Activated T-cell treated with anti-CD3 and anti-CD28 coated beads, Interleukin-2, amount 50 U/mL, for 1 hour (primary cell): ENCODE results near the gene FBLN1.
"Not testable (repeated sequence)": the region's sequence is repeated elsewhere in the genome, so short reads cannot be mapped to it uniquely, and the experiment has no call there.

Experiments used
- DNase-seq: peaks from one replicate; pipeline ENCODE4 v3.0.0-alpha.2; 2020

The FBLN1 gene

DNA sequence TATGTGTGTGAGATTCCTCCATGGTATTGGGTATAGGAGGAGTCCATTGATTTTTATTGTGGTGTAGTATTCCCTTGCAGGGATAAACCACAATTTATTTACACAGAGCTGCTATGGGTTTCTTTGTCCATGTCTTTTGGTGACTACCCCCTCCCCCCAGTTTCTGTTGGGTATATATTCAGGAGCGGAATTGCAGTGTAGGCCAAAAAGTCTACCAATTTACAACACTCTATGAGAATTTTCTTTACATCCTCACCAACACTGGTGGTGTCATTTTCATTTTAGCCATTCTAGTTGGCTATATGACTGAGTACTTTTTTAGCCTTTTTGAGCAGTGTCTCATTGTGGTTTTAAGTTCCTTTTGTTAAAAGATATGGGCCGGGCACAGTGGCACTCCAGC, 113.7 kb downstream of the FBLN1 start:
- DNase-seq, result no peak

DNA sequence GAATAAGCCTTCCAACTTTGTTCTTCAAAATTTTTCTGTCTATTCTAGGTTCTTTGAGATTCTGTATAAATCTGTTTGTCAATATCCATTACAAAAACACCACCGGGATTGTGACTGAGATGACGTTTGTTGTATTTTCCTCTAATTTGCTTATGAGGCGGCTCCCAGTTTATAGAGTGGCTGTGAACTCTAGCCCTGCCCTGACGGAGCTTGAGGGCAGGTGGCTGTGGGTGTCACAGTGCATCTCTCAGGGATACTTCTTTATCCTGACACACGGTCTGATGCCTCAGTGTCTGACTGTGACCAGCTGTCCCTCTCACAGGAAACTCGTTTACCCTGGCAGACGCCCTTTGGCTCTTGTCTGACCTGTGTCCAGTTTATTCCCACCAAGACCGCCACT, 115.3 kb downstream of the FBLN1 start:
- DNase-seq, result no peak

DNA sequence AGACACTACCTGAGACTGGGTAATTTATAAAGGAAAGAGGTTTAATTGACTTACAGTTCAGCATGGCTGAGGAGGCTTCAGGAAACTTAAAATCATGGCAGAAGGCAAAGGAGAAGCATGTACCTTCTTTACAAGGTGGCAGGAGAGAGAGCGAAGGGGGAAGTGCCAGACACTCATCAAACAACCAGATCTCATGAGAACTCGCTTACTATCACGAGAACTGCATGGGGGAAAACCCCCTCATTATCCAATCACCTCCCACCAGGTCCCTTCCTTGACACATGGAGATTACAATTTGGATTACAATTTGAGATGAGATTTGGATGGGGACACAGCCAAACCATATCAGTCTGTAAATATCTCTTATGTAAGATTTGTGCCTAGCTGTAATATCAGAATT, 118.0 kb downstream of the FBLN1 start:
- no peak for DNase-seq

DNA sequence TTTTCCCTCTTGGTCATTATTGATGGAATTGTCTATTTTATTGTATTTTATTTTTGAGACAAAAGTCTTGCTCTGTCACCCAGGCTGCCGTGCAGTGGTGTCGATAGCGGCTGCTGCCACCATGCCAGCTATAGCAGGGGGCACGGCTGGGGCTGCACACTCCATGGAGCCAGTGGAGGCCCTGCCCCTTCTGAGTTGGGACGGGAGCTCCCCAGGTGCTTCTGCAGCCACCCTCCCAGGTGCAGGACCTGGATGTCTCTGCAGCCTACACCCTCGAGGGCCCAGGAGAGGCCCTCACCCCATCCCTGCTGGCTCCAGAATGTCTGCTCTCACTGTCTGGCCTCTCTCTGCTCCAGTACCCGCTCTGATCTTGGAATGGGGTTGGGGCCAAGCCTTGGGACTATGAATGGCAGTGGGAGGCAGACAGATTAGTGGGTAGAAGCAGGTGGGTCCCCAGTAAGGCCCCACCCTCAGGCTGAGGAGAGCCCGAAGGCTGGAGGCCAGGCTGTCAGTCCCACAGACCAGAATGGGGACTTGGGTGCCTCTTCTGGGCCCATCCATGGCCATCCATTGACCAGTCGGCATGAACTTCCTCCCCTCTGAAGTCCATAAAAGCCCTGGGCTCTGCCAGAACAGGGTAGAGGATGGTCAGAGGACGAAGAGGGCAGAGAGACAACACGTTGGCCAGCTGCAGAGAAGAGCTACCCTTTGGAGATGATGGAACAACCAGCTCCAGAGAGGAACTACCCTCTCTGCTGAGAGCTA, 119.3 kb downstream of the FBLN1 start:
- DNase-seq, result no peak

DNA sequence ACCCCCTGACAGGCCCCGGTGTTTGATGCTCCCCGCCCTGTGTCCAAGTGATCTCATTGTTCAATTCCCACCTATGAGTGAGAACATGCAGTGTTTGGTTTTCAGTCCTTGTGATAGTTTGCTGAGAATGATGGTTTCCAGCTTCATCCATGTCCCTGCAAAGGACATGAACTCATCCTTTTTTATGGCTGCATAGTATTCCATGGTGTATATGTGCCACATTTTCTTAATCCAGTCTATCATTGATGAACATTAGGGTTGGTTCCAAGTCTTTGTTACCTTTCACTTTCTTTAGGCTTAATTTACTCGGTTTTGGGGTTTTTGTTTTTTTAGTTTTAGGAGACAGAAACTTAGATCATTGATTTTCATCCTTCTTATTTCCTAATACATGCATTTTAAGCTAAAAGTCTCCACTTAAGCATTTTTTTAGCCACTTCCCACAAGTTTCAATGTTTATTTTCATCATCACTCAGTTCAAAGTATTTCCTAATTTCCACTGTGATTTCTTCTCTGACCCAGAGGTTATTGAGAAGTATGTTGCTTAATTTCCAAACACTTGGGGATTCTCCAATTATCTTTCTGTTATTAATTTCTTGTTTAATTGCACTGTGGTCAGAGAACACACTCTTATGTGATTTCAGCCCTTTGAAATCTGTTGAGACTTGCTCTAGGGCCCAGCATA, 120.9 kb downstream of the FBLN1 start:
- DNase-seq, result not testable (repeated sequence)

DNA sequence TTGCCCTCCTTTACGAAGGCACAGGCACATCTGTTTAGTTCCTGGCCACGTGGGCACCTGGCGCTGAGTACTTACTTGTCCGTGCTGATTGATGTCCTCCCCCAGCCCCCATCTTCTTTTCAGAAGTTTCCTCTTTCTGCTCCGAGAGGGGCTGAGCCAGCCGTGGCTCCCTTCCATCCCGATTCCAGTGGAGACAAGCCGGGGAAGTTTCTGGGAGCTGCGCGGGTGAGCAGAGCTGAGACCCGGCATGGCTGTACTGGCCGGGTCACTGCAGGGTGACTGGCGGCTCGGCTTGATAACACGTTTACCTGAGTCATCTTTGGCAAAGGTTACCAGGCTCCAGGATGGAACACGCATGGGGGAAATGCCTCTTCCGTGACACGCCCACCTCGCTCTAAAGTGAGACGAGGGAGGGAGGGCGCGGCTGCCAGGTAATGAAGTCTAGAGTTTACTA, 123.5 kb downstream of the FBLN1 start:
- DNase-seq, result no peak

DNA sequence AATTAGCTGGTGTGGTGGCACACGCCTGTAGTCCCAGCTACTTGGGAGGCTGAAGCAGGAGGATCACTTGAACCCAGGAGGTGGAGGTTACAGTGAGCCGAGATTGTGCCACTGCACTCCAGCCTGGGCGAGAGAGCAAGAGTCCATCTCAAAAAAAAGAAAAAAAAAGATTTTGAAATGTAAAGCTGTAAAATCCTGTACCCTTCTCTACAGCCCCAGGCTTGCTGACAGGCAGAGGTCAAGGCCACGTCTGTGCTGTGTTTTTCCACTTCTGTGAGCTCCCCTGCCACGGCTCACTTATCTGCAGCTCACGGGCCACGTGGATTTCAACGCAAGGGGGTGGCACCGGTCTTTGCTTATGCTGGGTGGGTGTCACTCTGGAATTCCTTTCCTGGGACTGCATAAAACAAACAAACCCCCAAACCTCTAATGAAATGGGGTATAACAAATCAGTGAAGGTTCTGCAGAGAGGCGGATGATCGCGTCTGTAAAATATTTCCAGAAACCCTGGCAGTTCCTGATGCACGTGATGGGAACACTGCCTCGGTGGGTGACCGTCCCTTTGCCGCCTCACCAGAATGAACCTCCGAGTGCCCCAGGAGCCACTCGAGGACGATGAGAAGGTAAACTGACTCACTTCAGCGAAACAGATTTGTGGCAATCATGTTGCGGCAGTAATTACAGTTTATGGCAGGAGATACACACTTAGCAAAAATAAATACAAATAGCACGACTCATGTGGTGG, 125.0 kb downstream of the FBLN1 start:
- DNase-seq, result no peak

DNA sequence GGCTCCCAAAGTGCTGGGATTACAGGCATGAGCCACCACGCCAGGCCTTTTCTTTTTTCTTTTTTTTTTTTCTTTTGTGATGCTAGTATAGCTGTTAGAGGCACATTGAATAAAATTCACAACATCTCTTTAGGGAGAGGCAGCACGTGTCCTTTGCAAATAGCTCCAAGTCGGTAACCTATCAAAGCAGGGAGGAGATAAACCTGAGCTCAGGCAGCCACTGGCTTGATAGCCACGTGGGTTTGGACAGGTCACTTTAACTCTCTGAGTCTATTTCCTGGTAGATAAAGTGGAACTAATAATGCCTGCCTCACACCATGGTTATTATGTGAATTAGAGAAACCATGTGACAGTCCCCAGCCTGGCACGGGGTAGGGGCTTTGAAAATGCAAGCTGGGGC, 125.8 kb downstream of the FBLN1 start:
- DNase-seq, result no peak

DNA sequence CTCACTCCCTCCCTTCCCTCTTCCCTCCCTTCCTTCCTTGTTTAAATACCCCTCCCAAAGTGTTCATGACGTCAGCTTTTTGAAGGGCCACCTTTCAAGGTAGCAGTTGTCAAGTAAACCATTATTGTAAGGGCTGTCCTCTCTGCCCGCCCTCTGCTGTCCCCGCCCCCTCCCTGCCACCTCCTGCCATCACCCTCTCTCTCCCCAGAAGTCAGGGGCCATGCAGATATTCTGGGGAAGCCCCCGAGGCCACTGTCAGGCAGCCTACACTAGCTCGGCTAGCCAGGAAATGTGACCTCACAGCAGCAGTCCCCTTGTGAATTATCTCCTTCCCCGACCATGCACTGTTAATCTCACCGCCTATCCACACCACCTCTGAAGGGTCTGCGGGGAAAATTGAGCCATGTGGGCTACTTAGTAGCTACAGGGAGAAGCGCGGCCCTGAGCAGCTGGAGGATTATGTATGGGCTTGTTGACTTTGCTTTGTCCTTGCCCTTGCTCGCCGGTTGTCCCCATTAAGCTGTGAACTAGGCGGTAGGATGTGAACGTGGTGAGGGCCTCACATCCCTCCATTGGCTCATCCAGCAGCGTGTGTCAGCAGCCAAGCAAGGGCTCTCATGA, 126.9 kb downstream of the FBLN1 start:
- DNase-seq, result no peak

DNA sequence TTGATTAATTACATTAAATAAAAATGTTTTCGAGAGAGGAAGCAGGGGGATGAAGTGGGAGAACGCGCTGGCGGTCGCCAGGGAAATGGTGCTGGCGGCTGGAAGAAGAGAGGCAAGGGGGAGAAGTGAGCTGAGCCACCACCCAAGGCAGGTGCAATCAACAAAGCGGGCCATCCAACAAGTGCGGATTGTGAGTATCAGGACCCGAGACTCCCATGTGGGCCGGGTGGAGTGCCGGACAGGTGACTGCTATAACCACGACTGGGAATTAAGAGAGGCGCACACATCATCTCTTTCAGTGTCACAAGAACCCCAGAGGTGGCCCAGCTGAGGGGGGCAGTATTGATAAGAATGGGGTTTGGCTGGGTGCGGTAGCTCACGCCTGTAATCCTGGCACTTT, 127.8 kb downstream of the FBLN1 start:
- no peak for DNase-seq

DNA sequence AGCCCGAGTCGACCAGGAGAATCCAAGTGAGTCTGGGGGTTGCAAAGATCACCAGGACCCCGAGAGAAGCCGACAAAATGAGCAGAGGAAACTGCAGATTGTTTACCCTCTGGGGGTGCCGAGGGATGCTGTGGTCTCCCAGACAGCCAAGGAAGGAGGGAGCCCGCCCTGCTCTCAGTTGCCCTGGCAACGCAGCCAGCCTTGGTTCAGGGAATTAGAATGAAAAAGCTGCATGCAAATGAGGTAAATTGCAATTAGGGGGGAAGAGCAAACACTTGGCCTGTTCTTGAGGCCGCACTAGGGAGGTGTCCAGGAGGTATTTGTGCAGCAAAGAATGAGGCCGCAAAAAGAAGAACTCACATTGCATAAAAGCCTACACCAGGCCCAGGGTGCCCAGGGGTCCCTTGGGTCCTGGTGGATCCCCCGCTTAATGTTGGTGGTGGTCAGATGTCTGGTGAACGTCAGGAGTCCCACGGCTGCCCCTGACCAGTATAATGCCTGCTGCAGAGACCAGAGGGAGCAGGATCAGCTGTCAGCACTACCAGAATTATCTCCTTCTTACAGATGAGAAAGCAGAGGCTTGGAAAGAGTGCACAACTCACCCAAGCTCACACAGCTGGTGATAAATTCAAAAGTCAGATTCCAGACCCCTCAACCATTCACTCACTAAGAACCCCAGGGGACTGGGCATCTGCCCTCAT, 128.6 kb downstream of the FBLN1 start:
- no peak for DNase-seq

DNA sequence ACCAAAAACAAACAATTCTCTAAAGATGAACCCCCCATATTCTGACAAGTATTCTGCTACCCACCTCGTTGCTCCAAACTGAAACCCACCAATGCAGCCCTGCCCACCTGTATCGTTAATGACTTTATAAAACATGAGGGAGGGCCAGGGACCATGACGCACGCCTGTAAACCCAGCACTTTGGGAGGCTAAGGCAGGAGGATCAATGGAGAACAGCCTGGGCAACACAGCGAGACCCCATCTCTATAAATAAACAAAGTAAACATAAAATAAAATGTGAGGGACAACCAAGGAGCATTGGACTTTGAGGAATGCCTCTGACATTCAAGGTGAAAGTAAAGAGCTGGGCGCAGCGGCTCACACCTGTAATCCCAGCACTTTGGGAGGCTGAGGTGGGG, 129.2 kb downstream of the FBLN1 start:
- DNase-seq, result no peak

DNA sequence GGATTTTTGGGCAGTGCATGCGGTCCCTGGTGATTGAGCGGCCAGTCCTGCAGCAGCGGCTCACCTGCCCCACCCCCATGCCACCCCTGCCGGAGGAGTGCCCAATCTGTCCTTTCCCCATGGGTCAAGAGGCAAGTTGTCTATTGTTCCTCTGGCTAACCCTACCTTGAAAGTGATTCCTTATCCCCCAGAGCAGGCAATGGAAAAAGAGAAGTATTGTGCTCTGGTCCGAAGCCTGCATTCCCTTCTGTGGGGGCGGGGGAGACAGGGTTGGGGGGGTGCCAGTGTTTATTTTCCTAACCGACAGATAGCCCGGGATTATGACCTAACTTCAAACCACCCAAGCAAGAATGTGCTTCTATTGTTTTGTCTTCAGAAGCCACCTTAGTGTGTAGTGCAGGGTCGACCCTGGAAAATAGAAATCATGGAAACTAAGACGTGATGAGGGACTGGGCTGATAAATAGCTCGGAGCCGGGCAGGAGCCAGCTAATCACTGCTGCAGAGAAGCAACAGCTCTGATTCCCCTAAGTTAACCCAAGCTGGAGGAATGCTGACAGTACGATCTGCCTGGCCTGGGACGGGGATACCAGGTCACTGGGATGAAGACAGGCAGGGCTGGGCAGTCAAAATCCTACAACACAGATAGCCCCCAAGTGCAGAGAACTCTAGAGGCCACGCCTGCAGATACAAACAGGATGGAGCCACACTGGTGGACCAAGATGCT, 130.3 kb downstream of the FBLN1 start:
- no peak for DNase-seq

DNA sequence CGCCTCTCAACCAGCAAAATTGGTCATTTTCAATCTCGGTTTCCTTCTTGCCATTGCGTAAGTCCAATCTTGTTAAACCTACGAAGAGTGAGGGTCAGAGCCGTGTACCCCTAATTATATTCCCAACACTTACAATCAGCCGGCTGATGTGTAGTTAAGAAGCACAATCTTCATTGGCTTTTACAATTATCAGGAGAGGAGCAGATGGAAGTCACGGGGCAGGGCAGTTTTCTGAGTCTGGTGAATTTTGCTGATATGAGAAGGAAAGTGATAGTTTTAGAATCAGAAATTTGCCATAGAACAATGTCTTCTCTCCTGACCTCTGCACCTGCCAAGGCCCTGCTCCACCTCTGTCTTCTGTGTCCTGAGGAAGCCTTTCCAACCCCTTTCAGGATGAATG, 134.0 kb downstream of the FBLN1 start:
- no peak for DNase-seq

DNA sequence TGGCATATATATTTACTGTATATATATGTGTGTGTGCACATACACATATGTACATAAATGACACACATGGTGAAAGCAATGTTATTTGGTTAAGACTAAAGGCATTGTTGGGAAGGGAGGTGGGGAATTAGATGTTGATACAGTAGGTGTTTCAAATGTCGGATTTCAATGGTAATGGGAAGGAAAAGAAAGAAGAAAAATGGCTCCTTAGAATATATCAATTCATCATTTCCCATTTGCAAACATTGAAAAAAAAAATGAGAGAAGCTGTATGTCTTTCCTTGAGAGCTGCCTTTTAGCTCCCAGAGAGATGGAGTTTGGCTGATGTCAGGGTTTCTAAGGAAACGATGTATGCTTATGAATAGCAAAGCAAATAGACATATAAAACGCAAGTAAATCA, 135.5 kb downstream of the FBLN1 start:
- no peak for DNase-seq

DNA sequence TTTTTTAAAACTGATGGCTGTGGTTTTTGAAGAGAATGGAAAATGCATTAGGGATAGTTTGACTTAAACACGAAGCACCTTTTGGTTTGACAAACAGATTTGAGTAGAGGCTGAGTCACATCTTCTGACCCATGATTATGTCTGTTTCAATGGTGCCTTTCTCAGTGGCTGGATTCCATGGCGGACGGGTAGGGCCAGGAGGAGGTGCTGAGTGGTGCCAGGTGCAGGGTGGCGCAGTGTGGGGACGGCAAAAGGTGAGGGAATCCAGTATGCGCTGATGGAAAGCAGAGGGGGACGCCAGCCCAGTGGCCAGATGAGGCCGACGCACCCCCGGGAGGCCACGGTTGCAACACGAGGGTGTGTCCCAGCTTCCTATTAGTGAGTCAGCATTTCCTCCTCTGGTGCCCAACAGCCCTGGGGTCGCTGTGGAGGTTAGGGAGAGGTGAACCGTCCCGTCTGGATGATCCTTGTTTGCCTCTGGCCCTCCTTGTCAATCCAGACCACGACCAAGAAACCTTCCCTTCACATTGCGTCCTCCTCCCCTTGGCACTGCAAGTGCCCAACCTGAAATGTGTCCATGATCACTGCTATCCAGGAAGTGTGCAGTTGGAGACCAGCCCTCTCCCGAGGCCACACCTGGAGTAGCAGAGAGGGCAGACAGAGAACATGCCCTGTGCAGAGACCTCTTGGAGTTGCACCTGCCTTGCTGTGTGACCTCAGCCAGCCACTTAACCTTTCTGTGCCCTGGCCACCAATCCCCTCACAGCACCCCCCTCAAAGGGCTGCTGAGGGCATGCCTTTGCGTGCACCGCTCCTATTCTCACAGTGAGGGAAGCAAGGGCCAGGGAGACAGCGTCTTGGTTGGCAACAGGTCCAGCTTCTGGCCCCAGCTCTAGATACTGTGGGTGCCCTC, 136.4 kb downstream of the FBLN1 start:
- no peak for DNase-seq

DNA sequence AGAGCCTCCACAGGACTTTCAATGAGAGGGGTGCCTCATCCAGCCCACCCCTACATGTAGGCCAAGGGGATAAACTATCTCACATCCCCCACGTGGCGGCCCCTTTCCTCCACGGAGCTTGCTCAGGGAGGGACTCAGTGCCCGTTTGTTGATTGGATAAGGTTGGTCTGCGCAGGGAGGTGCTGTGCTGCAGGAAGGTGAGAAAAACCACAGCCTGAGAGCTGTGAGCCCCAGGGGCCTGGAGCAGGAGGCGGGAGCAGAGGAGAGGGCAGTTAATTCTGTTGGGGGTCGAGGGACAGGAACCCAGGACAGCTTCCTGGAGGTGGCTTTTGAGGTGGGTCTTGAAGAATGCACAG, 137.0 kb downstream of the FBLN1 start:
- no peak for DNase-seq

DNA sequence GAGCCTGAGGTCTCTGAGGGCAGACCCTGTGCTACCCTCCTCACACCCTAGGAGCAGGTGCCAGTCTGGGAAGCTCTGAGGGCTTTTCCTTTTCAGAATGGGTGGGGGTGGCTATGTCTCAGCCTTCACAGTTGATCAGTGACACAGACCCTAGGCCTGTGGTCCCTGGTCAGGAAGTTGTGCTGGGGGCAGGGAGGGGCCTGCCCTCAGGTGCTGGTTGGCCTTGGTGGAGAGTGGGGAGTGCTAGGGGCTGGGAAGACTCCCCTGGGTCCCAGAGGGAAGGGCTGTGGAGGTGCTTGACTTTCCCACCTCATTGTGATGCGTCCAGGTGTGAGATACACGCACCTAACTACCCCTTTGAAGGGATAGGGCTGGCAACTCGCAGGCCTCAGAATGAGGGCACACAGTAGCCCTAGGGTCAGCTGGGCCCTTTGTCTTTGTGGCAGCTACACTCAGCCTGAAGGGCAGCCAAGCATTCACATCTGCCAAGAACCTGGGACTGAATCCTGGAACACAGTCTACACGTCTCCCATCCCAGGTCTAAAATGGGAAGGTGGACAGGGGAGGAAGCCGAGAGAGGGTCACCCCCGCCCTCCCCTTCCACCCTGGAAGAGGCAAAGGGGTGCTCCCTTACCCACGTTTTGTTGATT, 137.7 kb downstream of the FBLN1 start:
- DNase-seq, result no peak

DNA sequence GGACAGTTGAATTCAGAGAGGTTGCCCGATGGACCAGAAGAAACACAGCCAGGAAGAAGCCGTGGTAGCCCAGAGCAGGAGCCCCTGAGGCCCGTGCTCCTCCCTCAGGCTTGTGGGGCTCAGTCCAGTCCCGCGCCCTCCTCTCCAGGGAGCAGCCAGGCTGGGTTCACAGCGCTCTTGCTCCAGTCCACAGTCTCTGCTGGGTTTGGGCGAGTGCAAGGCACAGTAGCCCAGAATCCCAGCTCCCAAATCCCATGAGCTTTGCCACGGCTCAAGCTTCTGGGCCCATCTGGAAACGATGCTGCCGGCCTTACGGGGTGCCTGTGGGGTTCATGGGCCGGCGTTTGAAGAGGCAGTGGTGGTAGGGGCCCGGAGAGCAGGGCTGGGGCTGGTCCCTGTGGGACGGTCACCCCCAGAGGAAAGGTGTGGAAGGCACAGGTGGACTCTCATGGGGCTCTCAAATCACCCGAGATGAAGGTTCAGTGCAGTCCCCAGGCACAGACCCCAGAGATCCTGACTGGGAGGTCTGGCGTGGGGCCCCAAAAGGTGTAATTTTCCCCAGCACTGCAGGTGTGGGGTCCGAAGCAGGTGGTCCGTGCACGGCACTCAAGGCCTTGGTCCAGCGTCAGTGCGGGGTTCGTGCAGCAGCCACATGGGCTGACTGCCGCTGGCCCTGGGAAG, 138.4 kb downstream of the FBLN1 start:
- DNase-seq, result no peak

DNA sequence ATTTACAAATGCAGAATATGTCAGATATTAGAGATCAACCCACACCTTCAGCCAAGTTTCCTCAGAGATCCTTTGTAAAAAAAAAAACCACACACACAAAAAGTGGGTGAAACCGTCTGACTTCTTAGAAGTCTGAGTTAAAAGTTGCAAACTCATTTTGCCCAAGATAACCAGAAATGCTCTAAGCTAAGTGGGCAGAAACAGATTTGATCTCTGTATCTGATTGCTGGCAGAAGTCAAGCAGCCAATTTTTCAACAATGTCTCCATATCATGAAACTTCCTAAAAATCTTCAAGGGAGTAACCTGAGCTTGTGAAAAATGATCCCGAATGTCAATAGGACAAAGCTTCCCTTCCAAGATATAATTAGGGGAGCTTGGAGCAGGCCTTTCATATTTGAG, 140.3 kb downstream of the FBLN1 start:
- DNase-seq, result no peak
